ENCODE results near the gene SLC9A2. TPM values are rescaled to one million over a fixed set of nuclear protein-coding genes. Genes with fewer than 3 reads are reported as not detected.

SLC9A2 gene
- total and polyA plus RNA-seq, 2 of the 13 experiments (the other 11 are each of a cell fraction or from before 2014, with no cell fraction given), result 0.02 TPM; not detected in 1

- Histone ChIP-seq H3K4me3 (replicated peaks in 1 of 3; ENCODE audit: insufficient read depth in 1 of 3, low read depth in 2 of 3, low read length in 3 of 3) (no peak overlapping the region), H3K4me1 (ENCODE audit: insufficient read depth, low read length) (no peaks in the 10 kb centered on the region), H2AFZ (ENCODE audit: low read length) (no peak overlapping the region), H3K9me3 (ENCODE audit: low read length) (no peaks in the 10 kb centered on the region), H3K36me3 (replicated peaks in 1 of 2; ENCODE audit: control insufficient read depth in 1 of 2, insufficient read depth in 2 of 2, low read length in 2 of 2) (no peaks in the 10 kb centered on the region), H4K20me1 (ENCODE audit: insufficient read depth, low read length) (no peaks in the 10 kb centered on the region), H3K4me2 (ENCODE audit: low read depth, low read length) (no peak overlapping the region), H3K9ac (ENCODE audit: insufficient read depth, low read depth, low read length) (no peak overlapping the region), H3K79me2 (ENCODE audit: insufficient read depth, low read length) (no peaks in the 10 kb centered on the region), H3K27ac (ENCODE audit: extremely low read length, insufficient read depth, low read length) (no peak overlapping the region), H3K27me3 (ENCODE audit: control insufficient read depth in 1 of 2, insufficient read depth in 2 of 2, low read length in 2 of 2) (peaks cover 0 to 8% of the 10 kb centered on the region in 2 experiments; a peak in 2 of 5 replicates)
- ATAC-seq (no peak), DNase-seq (ENCODE audit: low spot score) (no peak), FAIRE-seq (no peak)
- no peak for TF ChIP-seq ZFP36L1 (CRISPR knock-in tag; IDR thresholded peaks at IDR 0.05)
- TF ChIP-seq ZBTB44 (CRISPR knock-in tag; IDR thresholded peaks at IDR 0.05), result no peak
- TF ChIP-seq ZBTB7B (CRISPR knock-in tag; IDR thresholded peaks at IDR 0.05), result no peak
- TF ChIP-seq IRF2 (CRISPR knock-in tag; IDR thresholded peaks at IDR 0.05), result no peak
- TF ChIP-seq CBX1 (IDR thresholded peaks at IDR 0.05; ENCODE audit: low read depth), result no peak
- TF ChIP-seq ZNF234 (CRISPR knock-in tag; conservative IDR thresholded peaks at IDR 0.05), result no peak
- TF ChIP-seq ZNF605 (CRISPR knock-in tag; IDR thresholded peaks at IDR 0.05), result no peak
- no peak for TF ChIP-seq E2F1 (CRISPR knock-in tag; IDR thresholded peaks at IDR 0.05)
- TF ChIP-seq ZNF83 (CRISPR knock-in tag; IDR thresholded peaks at IDR 0.05; ENCODE audit: borderline replicate concordance), result no peak
- TF ChIP-seq TFAP4 (IDR thresholded peaks at IDR 0.05; ENCODE audit: borderline replicate concordance, low read depth), result no peak
- TF ChIP-seq CEBPZ (IDR thresholded peaks at IDR 0.05; ENCODE audit: low read length), result no peak
- TF ChIP-seq ETV6 (CRISPR knock-in tag; conservative IDR thresholded peaks at IDR 0.05), result no peak
- ChIA-PET CTCF (ENCODE audit: low intra/inter-chr PET ratio, low total read pairs) (no interaction called here), POLR2A (no interaction called here)
- WGBS (ENCODE audit: low lambda C conversion rate), result 57% methylated on average over 11 of the region's 11 CpGs
- intact Hi-C loops (cut with micrococcal nuclease; ENCODE audit: unreplicated experiment) (no loop called here), in situ Hi-C loops (cut with HindIII; ENCODE audit: extremely low pct_ligation_motif_present, low pct_unique_long_range_greater_than_20kb) (no loop called here)
- BruUV-seq (replicated peaks), result no TSS peak
These were observed 67.4 kb downstream of the SLC9A2 start for GRCh38 chr2:102686479-102687439.

Measured in HepG2 (cell line).